Liver (tissue), 9 donors: ENCODE measurements around the gene PHF20. TPM values are rescaled to one million over a fixed set of nuclear protein-coding genes. Genes with fewer than 3 reads are reported as not detected.

Experiments used
- DNase-seq: peaks from one replicate; pipeline ENCODE4 v3.0.0-alpha.2; 2017; ENCODE audit warnings: low spot score
- H3K27ac ChIP-seq, 2 donors: one replicate each; pipeline ENCODE4 v1.7.0; 2013; ENCODE audit warnings: inconsistent platforms in 2 of 2, low read length in 2 of 2, control low read depth in 1 of 2, low read depth in 1 of 2, mild to moderate bottlenecking in 1 of 2
- H3K27me3 ChIP-seq, 4 donors: one replicate each; pipeline versions ENCODE4 v1.6.1 to v1.7.0; 2013; ENCODE audit warnings: low read length in 3 of 4, inconsistent platforms in 1 of 4, mild to moderate bottlenecking in 1 of 4, moderate library complexity in 1 of 4; ENCODE audit not compliant: control insufficient read depth in 4 of 4, insufficient read depth in 4 of 4
- H3K36me3 ChIP-seq, 4 donors: one replicate each; pipeline versions ENCODE4 v1.6.1 to v1.7.0; 2013; ENCODE audit warnings: low read length in 3 of 4, mild to moderate bottlenecking in 3 of 4, low read depth in 1 of 4, moderate library complexity in 1 of 4; ENCODE audit not compliant: control insufficient read depth in 4 of 4, insufficient read depth in 3 of 4
- H3K4me1 ChIP-seq, 4 donors: one replicate each; pipeline versions ENCODE4 v1.6.1 to v1.7.0; 2013; ENCODE audit warnings: low read length in 3 of 4, mild to moderate bottlenecking in 3 of 4, moderate library complexity in 1 of 4; ENCODE audit not compliant: control insufficient read depth in 4 of 4, insufficient read depth in 4 of 4
- H3K4me3 ChIP-seq, 3 donors: one replicate each; pipeline versions ENCODE4 v1.6.1 to v1.7.0; 2013; ENCODE audit warnings: low read length in 3 of 3, control low read depth in 1 of 3, low read depth in 1 of 3, mild to moderate bottlenecking in 1 of 3
- H3K9ac ChIP-seq, 2 donors: one replicate each; pipeline ENCODE4 v1.7.0; 2013; ENCODE audit warnings: low read length in 2 of 2, mild to moderate bottlenecking in 2 of 2, moderate library complexity in 2 of 2, control low read depth in 1 of 2, low read depth in 1 of 2
- H3K9me3 ChIP-seq, 4 donors: one replicate each; pipeline versions ENCODE4 v1.6.1 to v1.7.0; 2013; ENCODE audit warnings: low read length in 3 of 4; ENCODE audit not compliant: control insufficient read depth in 4 of 4
- EGR1 ChIP-seq, 2 donors: IDR thresholded peaks; 2 replicates each; pipeline ENCODE4 v1.6.1; 2016 to 2018; ENCODE audit warnings: antibody characterized with exemption in 2 of 2, low read depth in 2 of 2
- FOXA1 ChIP-seq: IDR thresholded peaks from 2 replicates; pipeline ENCODE4 v1.6.1; 2016; ENCODE audit warnings: antibody characterized with exemption
- FOXA2 ChIP-seq: IDR thresholded peaks from 2 replicates; pipeline ENCODE4 v1.6.1; 2016; ENCODE audit warnings: antibody characterized with exemption
- GABPA ChIP-seq, 2 donors: IDR thresholded peaks in 1 of 2; conservative IDR thresholded peaks in 1 of 2; 2 replicates each; pipeline ENCODE4 v1.6.1; 2016; ENCODE audit warnings: antibody characterized with exemption in 2 of 2, mild to moderate bottlenecking in 1 of 2, moderate library complexity in 1 of 2
- HNF4A ChIP-seq, 2 donors: conservative IDR thresholded peaks; 2 replicates each; pipeline ENCODE4 v1.6.1; 2016; ENCODE audit warnings: antibody characterized with exemption in 2 of 2, mild to moderate bottlenecking in 2 of 2
- HNF4G ChIP-seq: IDR thresholded peaks from 2 replicates; pipeline ENCODE4 v1.6.1; 2016; ENCODE audit warnings: antibody characterized with exemption
- JUND ChIP-seq, 2 donors: IDR thresholded peaks; 2 replicates each; pipeline ENCODE4 v1.6.1; 2016; ENCODE audit warnings: antibody characterized with exemption in 2 of 2
- NR2F2 ChIP-seq: IDR thresholded peaks from 2 replicates; pipeline ENCODE4 v1.6.1; 2016; ENCODE audit warnings: antibody characterized with exemption
- RAD21 ChIP-seq, 2 donors: IDR thresholded peaks; 2 replicates each; pipeline ENCODE4 v1.6.1; 2016; ENCODE audit warnings: antibody characterized with exemption in 2 of 2, mild to moderate bottlenecking in 2 of 2
- RXRA ChIP-seq, 2 donors: IDR thresholded peaks; 2 replicates each; pipeline ENCODE4 v1.6.1; 2017 to 2018; ENCODE audit warnings: antibody characterized with exemption in 2 of 2, mild to moderate bottlenecking in 1 of 2
- SP1 ChIP-seq: IDR thresholded peaks from 2 replicates; pipeline ENCODE4 v1.6.1; 2018; ENCODE audit warnings: antibody characterized with exemption, mild to moderate bottlenecking
- TAF1 ChIP-seq: conservative IDR thresholded peaks from 2 replicates; pipeline ENCODE4 v1.6.1; 2016; ENCODE audit warnings: antibody characterized with exemption, mild to moderate bottlenecking
- YY1 ChIP-seq: IDR thresholded peaks from 2 replicates; pipeline ENCODE4 v1.6.1; 2016; ENCODE audit warnings: antibody characterized with exemption, mild to moderate bottlenecking
- WGBS: extraction: QIAGEN DNeasy Blood & Tissue Kit; methylation state at CpG from one replicate; pipeline ENCODE4 v1.1.7; 2013; 5-methylcytosine and 5-hydroxymethylcytosine counted together
- polyA plus RNA-seq, 2 donors: library from polyadenylated mRNA; stranded (reverse) in 1 of 2; unstranded in 1 of 2; fragments of 200-250 nt in 1 of 2; fragments of >200 nt in 1 of 2; fragmentation: Nextera tagmentation in 1 of 2; extraction: Ambion mirVana in 1 of 2; gene quantifications; one replicate each; pipeline versions ENCODE4 v1.2.1 to v1.2.3, GENCODE V29; 2013 to 2015
- total RNA-seq, 2 donors: library from RNA; depleted of rRNA; stranded (reverse); fragments of >200 nt; gene quantifications; one replicate each; pipeline ENCODE4 v1.2.3, GENCODE V29; 2014
- TF ChIP-seq, protein P1 (sequence below): IDR thresholded peaks from 2 replicates; pipeline ENCODE4 v1.6.1; 2016; ENCODE audit warnings: antibody characterized with exemption
- TF ChIP-seq, protein P2 (sequence below): IDR thresholded peaks from 2 replicates; pipeline ENCODE4 v1.6.1; 2016; ENCODE audit warnings: antibody characterized with exemption
- TF ChIP-seq, protein P3 (sequence below): IDR thresholded peaks from 2 replicates; pipeline ENCODE4 v1.6.1; 2016; ENCODE audit warnings: antibody characterized with exemption, mild to moderate bottlenecking
- TF ChIP-seq, protein P4 (sequence below): fragments of 150-350 bp; IDR thresholded peaks from 2 replicates; pipeline ENCODE4 v1.5.1; 2017; ENCODE audit warnings: improper control_type of control experiment, low read depth, low read length; ENCODE audit not compliant: missing input control
- TF ChIP-seq, protein P5 (sequence below): IDR thresholded peaks from 2 replicates; pipeline ENCODE4 v1.6.1; 2016; ENCODE audit warnings: antibody characterized with exemption
- donor health status: healthy.
- donor health status: healthy.
- donor health status: healthy.
- donor health status: healthy.
- donor health status: healthy.

PHF20 gene
- total and polyA plus RNA-seq, 4 donors = 5.1 to 11.7 (median 10.3) TPM

DNA sequence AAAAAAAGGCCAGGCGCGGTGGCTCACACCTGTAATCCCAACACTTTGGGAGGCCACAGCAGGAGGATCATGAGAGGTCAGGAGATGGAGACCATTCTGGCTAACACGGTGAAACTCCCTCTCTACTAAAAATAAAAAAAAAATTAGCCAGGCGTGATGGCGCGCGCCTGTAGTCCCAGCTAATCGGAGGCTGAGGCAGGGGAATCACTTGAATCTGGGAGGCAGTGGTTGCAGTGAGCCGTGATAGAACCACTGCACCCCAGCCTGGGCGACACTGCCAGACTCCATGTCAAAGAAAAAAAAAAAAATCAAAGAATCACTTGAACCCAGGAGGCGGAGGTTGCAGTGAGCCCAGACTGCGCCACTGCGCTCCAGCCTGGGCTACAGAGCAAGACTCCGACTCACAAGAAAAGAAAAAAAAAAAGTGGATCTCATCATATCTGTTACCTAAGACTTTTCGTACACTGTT lies 33.9 kb upstream of the PHF20 start:
- Histone ChIP-seq H3K27me3 (no peaks in the 10 kb centered on the region), H3K9me3 (no peaks in the 10 kb centered on the region), H3K27ac (no peak overlapping the region), H3K36me3 (peaks cover 9 to 63% (median 52%) of the 10 kb centered on the region in 4 donors), H3K4me3 (no peak overlapping the region), H3K4me1 (peaks cover 5 to 61% (median 46%) of the 10 kb centered on the region in 4 donors), H3K9ac (no peak overlapping the region)
- TF ChIP-seq NR2F2 (no peak), GABPA (IDR thresholded peaks at IDR 0.05 in 1 of 2, conservative IDR thresholded peaks at IDR 0.05 in 1 of 2) (no peak)
- TF ChIP-seq, protein P1, sequence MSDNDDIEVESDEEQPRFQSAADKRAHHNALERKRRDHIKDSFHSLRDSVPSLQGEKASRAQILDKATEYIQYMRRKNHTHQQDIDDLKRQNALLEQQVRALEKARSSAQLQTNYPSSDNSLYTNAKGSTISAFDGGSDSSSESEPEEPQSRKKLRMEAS = no peak
- TF ChIP-seq, protein P2, sequence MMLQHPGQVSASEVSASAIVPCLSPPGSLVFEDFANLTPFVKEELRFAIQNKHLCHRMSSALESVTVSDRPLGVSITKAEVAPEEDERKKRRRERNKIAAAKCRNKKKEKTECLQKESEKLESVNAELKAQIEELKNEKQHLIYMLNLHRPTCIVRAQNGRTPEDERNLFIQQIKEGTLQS = no peak
- WGBS = 96% methylated on average over 15 of the region's 15 CpGs
- no peak for DNase-seq

DNA sequence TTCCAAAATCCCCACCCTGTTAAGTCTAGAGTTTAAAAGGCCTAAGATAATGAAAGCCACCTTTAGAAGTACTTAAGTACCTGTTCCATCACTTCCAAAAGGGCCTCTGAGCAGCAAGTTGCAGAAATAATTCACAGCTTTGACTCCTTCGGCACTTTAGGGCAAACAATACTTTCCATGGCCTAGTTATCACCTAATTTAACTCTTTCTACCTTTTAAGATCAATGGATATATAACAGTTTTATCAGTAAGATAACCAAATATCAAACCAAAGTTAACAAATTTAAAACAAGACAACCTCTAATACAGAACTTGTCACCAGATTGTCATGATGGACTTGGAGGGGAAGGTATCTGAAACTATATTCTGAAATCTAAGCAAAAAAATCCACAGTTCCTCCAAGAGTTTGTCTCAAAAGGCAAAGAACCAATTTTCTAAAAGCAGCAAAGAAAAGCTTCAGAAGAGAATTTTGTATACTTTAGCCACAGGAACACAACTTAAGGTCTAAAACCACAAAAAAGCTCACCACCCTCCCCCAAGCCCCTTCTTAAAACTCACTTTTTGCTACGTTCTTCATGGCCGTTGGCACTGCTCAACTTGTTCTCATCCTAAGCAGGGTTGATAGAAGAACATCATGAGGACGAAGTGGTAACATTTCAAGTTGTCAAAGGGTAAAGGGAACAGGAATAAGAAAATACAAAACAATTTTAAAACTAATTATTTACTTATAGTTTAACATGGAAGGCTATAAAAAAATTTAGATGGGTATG lies 33.2 kb upstream of the PHF20 start:
- no peak overlapping the region for H3K4me3 ChIP-seq
- 68% methylated on average over 4 of the region's 4 CpGs for WGBS
- peaks cover 9 to 59% (median 47%) of the 10 kb centered on the region in 4 donors for H3K36me3 ChIP-seq
- H3K4me1 ChIP-seq = peaks cover 5 to 60% (median 49%) of the 10 kb centered on the region in 4 donors
- no peak overlapping the region for H3K9ac ChIP-seq
- H3K27me3 ChIP-seq = no peaks in the 10 kb centered on the region
- no peak for TF ChIP-seq NR2F2
- no peak for TF ChIP-seq GABPA (IDR thresholded peaks at IDR 0.05 in 1 of 2, conservative IDR thresholded peaks at IDR 0.05 in 1 of 2)
- TF ChIP-seq RXRA (IDR thresholded peaks at IDR 0.05) = no peak
- TF ChIP-seq TAF1 = no peak
- no peak for TF ChIP-seq FOXA2
- TF ChIP-seq, protein P3, sequence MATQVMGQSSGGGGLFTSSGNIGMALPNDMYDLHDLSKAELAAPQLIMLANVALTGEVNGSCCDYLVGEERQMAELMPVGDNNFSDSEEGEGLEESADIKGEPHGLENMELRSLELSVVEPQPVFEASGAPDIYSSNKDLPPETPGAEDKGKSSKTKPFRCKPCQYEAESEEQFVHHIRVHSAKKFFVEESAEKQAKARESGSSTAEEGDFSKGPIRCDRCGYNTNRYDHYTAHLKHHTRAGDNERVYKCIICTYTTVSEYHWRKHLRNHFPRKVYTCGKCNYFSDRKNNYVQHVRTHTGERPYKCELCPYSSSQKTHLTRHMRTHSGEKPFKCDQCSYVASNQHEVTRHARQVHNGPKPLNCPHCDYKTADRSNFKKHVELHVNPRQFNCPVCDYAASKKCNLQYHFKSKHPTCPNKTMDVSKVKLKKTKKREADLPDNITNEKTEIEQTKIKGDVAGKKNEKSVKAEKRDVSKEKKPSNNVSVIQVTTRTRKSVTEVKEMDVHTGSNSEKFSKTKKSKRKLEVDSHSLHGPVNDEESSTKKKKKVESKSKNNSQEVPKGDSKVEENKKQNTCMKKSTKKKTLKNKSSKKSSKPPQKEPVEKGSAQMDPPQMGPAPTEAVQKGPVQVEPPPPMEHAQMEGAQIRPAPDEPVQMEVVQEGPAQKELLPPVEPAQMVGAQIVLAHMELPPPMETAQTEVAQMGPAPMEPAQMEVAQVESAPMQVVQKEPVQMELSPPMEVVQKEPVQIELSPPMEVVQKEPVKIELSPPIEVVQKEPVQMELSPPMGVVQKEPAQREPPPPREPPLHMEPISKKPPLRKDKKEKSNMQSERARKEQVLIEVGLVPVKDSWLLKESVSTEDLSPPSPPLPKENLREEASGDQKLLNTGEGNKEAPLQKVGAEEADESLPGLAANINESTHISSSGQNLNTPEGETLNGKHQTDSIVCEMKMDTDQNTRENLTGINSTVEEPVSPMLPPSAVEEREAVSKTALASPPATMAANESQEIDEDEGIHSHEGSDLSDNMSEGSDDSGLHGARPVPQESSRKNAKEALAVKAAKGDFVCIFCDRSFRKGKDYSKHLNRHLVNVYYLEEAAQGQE = no peak
- no peak for TF ChIP-seq HNF4G
- TF ChIP-seq JUND (IDR thresholded peaks at IDR 0.05) = no peak
- TF ChIP-seq, protein P1 = no peak
- TF ChIP-seq, protein P4, sequence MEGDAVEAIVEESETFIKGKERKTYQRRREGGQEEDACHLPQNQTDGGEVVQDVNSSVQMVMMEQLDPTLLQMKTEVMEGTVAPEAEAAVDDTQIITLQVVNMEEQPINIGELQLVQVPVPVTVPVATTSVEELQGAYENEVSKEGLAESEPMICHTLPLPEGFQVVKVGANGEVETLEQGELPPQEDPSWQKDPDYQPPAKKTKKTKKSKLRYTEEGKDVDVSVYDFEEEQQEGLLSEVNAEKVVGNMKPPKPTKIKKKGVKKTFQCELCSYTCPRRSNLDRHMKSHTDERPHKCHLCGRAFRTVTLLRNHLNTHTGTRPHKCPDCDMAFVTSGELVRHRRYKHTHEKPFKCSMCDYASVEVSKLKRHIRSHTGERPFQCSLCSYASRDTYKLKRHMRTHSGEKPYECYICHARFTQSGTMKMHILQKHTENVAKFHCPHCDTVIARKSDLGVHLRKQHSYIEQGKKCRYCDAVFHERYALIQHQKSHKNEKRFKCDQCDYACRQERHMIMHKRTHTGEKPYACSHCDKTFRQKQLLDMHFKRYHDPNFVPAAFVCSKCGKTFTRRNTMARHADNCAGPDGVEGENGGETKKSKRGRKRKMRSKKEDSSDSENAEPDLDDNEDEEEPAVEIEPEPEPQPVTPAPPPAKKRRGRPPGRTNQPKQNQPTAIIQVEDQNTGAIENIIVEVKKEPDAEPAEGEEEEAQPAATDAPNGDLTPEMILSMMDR = no peak
- TF ChIP-seq SP1 = no peak
- TF ChIP-seq, protein P5, sequence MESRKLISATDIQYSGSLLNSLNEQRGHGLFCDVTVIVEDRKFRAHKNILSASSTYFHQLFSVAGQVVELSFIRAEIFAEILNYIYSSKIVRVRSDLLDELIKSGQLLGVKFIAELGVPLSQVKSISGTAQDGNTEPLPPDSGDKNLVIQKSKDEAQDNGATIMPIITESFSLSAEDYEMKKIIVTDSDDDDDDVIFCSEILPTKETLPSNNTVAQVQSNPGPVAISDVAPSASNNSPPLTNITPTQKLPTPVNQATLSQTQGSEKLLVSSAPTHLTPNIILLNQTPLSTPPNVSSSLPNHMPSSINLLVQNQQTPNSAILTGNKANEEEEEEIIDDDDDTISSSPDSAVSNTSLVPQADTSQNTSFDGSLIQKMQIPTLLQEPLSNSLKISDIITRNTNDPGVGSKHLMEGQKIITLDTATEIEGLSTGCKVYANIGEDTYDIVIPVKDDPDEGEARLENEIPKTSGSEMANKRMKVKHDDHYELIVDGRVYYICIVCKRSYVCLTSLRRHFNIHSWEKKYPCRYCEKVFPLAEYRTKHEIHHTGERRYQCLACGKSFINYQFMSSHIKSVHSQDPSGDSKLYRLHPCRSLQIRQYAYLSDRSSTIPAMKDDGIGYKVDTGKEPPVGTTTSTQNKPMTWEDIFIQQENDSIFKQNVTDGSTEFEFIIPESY = no peak
- TF ChIP-seq, protein P2 = no peak
- TF ChIP-seq FOXA1 = no peak
- TF ChIP-seq YY1 = no peak
- TF ChIP-seq HNF4A (conservative IDR thresholded peaks at IDR 0.05) = no peak
- TF ChIP-seq EGR1 (IDR thresholded peaks at IDR 0.05; ENCODE audit: low read depth in 2 of 2) = no peak
- no peak for TF ChIP-seq RAD21 (IDR thresholded peaks at IDR 0.05)
- no peak for DNase-seq
- H3K9me3 ChIP-seq = no peaks in the 10 kb centered on the region
- H3K27ac ChIP-seq = no peak overlapping the region
